A375 (cell line): ENCODE data around the gene LDB2. TPM values are rescaled to one million over a fixed set of nuclear protein-coding genes. Genes with fewer than 3 reads are reported as not detected.

Source experiments
- total RNA-seq: library from RNA; depleted of rRNA; stranded (reverse); fragments of >200 nt; shearing (Covaris generic); gene quantifications from 2 replicates; pipeline ENCODE4 v1.2.3, GENCODE V29; 2014; rRNA removed

Gene LDB2
- not detected in 2 replicates for total RNA-seq

GRCh38 chr4:16897991-16898827, at the start of gene LDB2:
TSS of gene LDB2 (minus strand) at chr4:16898645.

